Activated CD8-positive, alpha-beta memory T cell treated with anti-CD3 and anti-CD28 coated beads, Interleukin-2, amount 50 U/mL, for 1 hour (primary cell): ENCODE results near the gene RABGGTA.
"Not testable (repeated sequence)": the region's sequence is repeated elsewhere in the genome, so short reads cannot be mapped to it uniquely, and the experiment has no call there.

Source experiments
- DNase-seq: peaks from one replicate; pipeline ENCODE4 v3.0.0-alpha.2; 2020; ENCODE audit errors: extremely low read depth

The RABGGTA gene

DNA sequence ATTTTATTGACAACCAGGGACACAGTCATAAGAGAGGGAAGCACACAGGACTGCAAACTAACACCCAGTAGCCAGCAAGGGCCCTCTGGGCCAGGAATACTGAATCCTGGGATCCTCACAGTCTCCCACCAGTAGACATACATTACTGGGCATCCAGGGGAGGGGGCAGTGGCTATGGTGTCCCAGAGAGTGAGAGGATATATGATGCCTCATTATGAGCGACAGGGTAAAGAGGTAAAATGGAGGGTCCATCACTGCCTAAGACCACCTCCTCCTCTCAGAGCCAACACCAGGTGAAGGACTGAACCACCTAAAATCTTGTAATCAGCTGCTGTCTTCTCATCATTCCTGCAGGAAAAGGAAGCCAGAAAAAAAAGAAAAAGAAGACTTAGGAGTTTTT, 54.5 kb downstream of the RABGGTA start:
- not testable (repeated sequence) for DNase-seq

DNA sequence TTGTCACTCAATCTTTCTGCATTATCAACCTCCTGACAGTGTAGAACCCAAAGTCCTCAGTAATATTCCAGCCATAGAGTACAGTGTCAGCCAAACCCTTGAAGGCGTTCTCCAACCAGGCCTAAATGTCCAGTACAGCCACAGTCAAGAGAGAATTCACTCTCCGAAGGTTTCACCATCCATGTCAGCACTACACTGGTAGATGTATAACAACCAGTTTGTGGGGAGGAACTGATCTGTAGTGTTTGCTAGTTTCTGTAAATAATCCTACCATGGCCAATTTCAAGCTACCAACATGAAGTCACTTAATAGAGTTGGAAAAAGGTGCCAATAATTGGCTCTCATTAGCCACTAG, 55.1 kb downstream of the RABGGTA start:
- no peak for DNase-seq
